Astrocyte (in vitro differentiated cells and primary cell): Measurements from ENCODE around the gene ASB8. TPM values are rescaled to one million over a fixed set of nuclear protein-coding genes. Genes with fewer than 3 reads are reported as not detected.
A peak's percentile ranks its signal among the peaks of the same experiment; 100 is the strongest.

Experiments
- DNase-seq: peaks from one replicate; pipeline ENCODE4 v3.0.0-alpha.2; 2010; ENCODE audit warnings: low read depth
- FAIRE-seq: peaks from 2 replicates; lab custom pipeline; 2011; peaks lifted over from hg19 to GRCh38; lab: Jason Lieb, UNC
- H2AFZ ChIP-seq: 2 replicates; pipeline ENCODE4 v1.6.0; 2012; ENCODE audit warnings: low read depth, low read length, inconsistent platforms
- H3K27ac ChIP-seq: 2 replicates; pipeline ENCODE4 v1.5.1; 2011; ENCODE audit warnings: low read depth, low read length, inconsistent platforms
- H3K27me3 ChIP-seq: 2 replicates; pipeline ENCODE4 v1.6.0; 2011; ENCODE audit warnings: low read length, inconsistent platforms; ENCODE audit not compliant: insufficient read depth
- H3K36me3 ChIP-seq: 2 replicates; pipeline ENCODE4 v1.5.1; 2011; ENCODE audit warnings: low read length, inconsistent platforms; ENCODE audit not compliant: insufficient read depth
- H3K4me1 ChIP-seq: 2 replicates; pipeline ENCODE4 v1.5.1; 2011; ENCODE audit warnings: low read length, inconsistent platforms; ENCODE audit not compliant: insufficient read depth
- H3K4me2 ChIP-seq: 2 replicates; pipeline ENCODE4 v1.6.0; 2012; ENCODE audit warnings: low read length, inconsistent platforms
- H3K4me3 ChIP-seq: 2 replicates; pipeline ENCODE4 v1.5.1; 2011; ENCODE audit warnings: low read depth, mild to moderate bottlenecking, low read length, inconsistent platforms; ENCODE audit not compliant: insufficient read depth
- H3K79me2 ChIP-seq: 2 replicates; pipeline ENCODE4 v1.6.0; 2012; ENCODE audit warnings: mild to moderate bottlenecking, low read length, inconsistent platforms; ENCODE audit not compliant: insufficient read depth
- H3K9ac ChIP-seq: 2 replicates; pipeline ENCODE4 v1.6.0; 2012; ENCODE audit warnings: mild to moderate bottlenecking, low read length, inconsistent platforms
- H3K9me3 ChIP-seq: 2 replicates; pipeline ENCODE4 v1.5.1; 2012; ENCODE audit warnings: low read depth, mild to moderate bottlenecking, low read length, inconsistent platforms; ENCODE audit not compliant: insufficient read depth
- H4K20me1 ChIP-seq: 2 replicates; pipeline ENCODE4 v1.6.0; 2012; ENCODE audit warnings: low read length, inconsistent platforms; ENCODE audit not compliant: insufficient read depth
- H3K27ac Mint-ChIP-seq: one replicate; pipeline ENCODE4 v1.8.0; 2021; ENCODE audit warnings: mild to moderate bottlenecking, mixed read lengths; ENCODE audit not compliant: unreplicated experiment
- H3K27me3 Mint-ChIP-seq: one replicate; pipeline ENCODE4 v1.8.0; 2021; ENCODE audit warnings: low read depth, mixed read lengths; ENCODE audit not compliant: unreplicated experiment
- H3K36me3 Mint-ChIP-seq: one replicate; pipeline ENCODE4 v1.8.0; 2021; ENCODE audit warnings: low read depth, mixed read lengths; ENCODE audit not compliant: unreplicated experiment
- H3K4me1 Mint-ChIP-seq: one replicate; pipeline ENCODE4 v1.8.0; 2021; ENCODE audit warnings: low read depth, mixed read lengths; ENCODE audit not compliant: unreplicated experiment
- H3K4me3 Mint-ChIP-seq: one replicate; pipeline ENCODE4 v1.8.0; 2021; ENCODE audit warnings: mild to moderate bottlenecking, moderate library complexity, mixed read lengths; ENCODE audit not compliant: unreplicated experiment
- H3K9me3 Mint-ChIP-seq: one replicate; pipeline ENCODE4 v1.8.0; 2021; ENCODE audit warnings: mild to moderate bottlenecking, mixed read lengths; ENCODE audit not compliant: unreplicated experiment
- EZH2 ChIP-seq: IDR thresholded peaks from 2 replicates; pipeline ENCODE4 v1.6.1; 2012; ENCODE audit warnings: mild to moderate bottlenecking, low read length, inconsistent platforms; ENCODE audit not compliant: insufficient read depth
- total RNA-seq: library from RNA; stranded (reverse); gene quantifications from 2 replicates; pipeline ENCODE4 v1.2.1, GENCODE V29; 2021
- TF ChIP-seq, protein P1 (sequence below): IDR thresholded peaks from 2 replicates; pipeline ENCODE4 v1.5.1; 2011; ENCODE audit warnings: low read depth, mild to moderate bottlenecking, inconsistent platforms, low read length, moderate library complexity; ENCODE audit not compliant: insufficient read depth

The ASB8 gene
- total RNA-seq, 1 donor from 2014 or later, result 29.9 TPM

GRCh38 chr12:48197971-48198671 lies 40.8 kb upstream of the ASB8 start:
- Histone ChIP-seq H3K27me3 (peaks cover 13% of the 10 kb centered on the region), H3K4me2 (peak overlapping the region; percentile 94), H2AFZ (peak overlapping the region; percentile 99), H3K27ac (peak overlapping the region; percentile 71), H3K9ac (peak overlapping the region; percentile 88), H3K9me3 (no peaks in the 10 kb centered on the region), H4K20me1 (no peaks in the 10 kb centered on the region), H3K4me3 (peak overlapping the region; percentile 84), H3K36me3 (no peaks in the 10 kb centered on the region), H3K79me2 (no peaks in the 10 kb centered on the region), H3K4me1 (peaks cover 12% of the 10 kb centered on the region)
- Mint-ChIP-seq H3K4me1 (peaks cover 15% of the 10 kb centered on the region), H3K4me3 (peak overlapping the region; percentile 86), H3K36me3 (peaks cover 3% of the 10 kb centered on the region), H3K27ac (peak overlapping the region; percentile 96), H3K9me3 (peaks cover 5% of the 10 kb centered on the region), H3K27me3 (peaks cover 3% of the 10 kb centered on the region)
- no peak for FAIRE-seq
- peak; percentile 91 for DNase-seq
- TF ChIP-seq EZH2, result no peak
- TF ChIP-seq, protein P1, sequence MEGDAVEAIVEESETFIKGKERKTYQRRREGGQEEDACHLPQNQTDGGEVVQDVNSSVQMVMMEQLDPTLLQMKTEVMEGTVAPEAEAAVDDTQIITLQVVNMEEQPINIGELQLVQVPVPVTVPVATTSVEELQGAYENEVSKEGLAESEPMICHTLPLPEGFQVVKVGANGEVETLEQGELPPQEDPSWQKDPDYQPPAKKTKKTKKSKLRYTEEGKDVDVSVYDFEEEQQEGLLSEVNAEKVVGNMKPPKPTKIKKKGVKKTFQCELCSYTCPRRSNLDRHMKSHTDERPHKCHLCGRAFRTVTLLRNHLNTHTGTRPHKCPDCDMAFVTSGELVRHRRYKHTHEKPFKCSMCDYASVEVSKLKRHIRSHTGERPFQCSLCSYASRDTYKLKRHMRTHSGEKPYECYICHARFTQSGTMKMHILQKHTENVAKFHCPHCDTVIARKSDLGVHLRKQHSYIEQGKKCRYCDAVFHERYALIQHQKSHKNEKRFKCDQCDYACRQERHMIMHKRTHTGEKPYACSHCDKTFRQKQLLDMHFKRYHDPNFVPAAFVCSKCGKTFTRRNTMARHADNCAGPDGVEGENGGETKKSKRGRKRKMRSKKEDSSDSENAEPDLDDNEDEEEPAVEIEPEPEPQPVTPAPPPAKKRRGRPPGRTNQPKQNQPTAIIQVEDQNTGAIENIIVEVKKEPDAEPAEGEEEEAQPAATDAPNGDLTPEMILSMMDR, result no peak

GRCh38 chr12:48197549-48197970 lies 40.2 kb upstream of the ASB8 start:
- peaks cover 13% of the 10 kb centered on the region for H3K27me3 ChIP-seq
- H3K4me2 ChIP-seq, result peak overlapping the region; percentile 94
- H3K27ac ChIP-seq, result peak overlapping the region; percentile 16
- H4K20me1 ChIP-seq, result no peaks in the 10 kb centered on the region
- H3K27ac Mint-ChIP-seq, result peak overlapping the region; percentile 96
- FAIRE-seq, result no peak
- H3K9me3 Mint-ChIP-seq, result peaks cover 2% of the 10 kb centered on the region
- peak overlapping the region; percentile 84 for H3K4me3 ChIP-seq
- no peaks in the 10 kb centered on the region for H3K27me3 Mint-ChIP-seq
- no peaks in the 10 kb centered on the region for H3K36me3 Mint-ChIP-seq
- no peaks in the 10 kb centered on the region for H3K36me3 ChIP-seq
- H2AFZ ChIP-seq, result peak overlapping the region; percentile 99
- peak overlapping the region; percentile 86 for H3K4me3 Mint-ChIP-seq
- TF ChIP-seq, protein P1, result peak; percentile 56
- TF ChIP-seq EZH2, result no peak
- H3K4me1 ChIP-seq, result peaks cover 12% of the 10 kb centered on the region
- peak overlapping the region; percentile 88 for H3K9ac ChIP-seq
- H3K79me2 ChIP-seq, result no peaks in the 10 kb centered on the region
- peaks cover 15% of the 10 kb centered on the region for H3K4me1 Mint-ChIP-seq
- DNase-seq, result no peak
- no peaks in the 10 kb centered on the region for H3K9me3 ChIP-seq

GRCh38 chr12:48194799-48195201 lies 37.5 kb upstream of the ASB8 start:
- Histone ChIP-seq H3K27me3 (peaks cover 16% of the 10 kb centered on the region), H2AFZ (no peak overlapping the region), H3K9ac (no peak overlapping the region), H3K4me2 (peak overlapping the region; percentile 21), H3K4me3 (no peak overlapping the region), H3K4me1 (peaks cover 12% of the 10 kb centered on the region), H4K20me1 (no peaks in the 10 kb centered on the region), H3K36me3 (no peaks in the 10 kb centered on the region), H3K27ac (no peak overlapping the region), H3K9me3 (no peaks in the 10 kb centered on the region), H3K79me2 (no peaks in the 10 kb centered on the region)
- TF ChIP-seq, protein P1, result no peak
- peaks cover 15% of the 10 kb centered on the region for H3K4me1 Mint-ChIP-seq
- FAIRE-seq, result no peak
- H3K27ac Mint-ChIP-seq, result peak overlapping the region; percentile 81
- H3K9me3 Mint-ChIP-seq, result peaks cover 1% of the 10 kb centered on the region
- H3K4me3 Mint-ChIP-seq, result no peak overlapping the region
- DNase-seq, result peak; percentile 28
- no peaks in the 10 kb centered on the region for H3K36me3 Mint-ChIP-seq
- peaks cover 6% of the 10 kb centered on the region for H3K27me3 Mint-ChIP-seq
